ENCODE data around the gene TMTC2.
A peak's percentile ranks its signal among the peaks of the same experiment; 100 is the strongest.
"Not testable (repeated sequence)": the region's sequence is repeated elsewhere in the genome, so short reads cannot be mapped to it uniquely, and the experiment has no call there.

TMTC2 gene

DNA sequence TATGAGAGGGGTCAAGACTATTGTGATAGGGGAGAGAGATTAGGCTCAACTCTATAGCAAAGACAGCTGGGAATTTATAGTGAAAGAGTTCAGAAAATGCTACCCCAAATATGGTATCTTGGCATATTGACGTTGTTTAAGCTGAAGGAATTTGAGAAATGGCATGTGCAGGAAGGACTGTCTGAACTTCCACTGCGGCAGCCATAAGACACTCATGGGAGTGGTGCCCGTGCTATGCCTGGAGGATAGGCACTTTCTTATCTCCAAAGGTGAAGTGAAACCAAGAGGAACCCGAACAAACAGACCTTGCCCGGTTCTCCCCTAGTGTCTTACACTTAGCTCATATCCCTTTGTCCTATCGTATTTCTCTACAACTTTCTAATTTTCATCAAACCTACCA, 390.3 kb downstream of the TMTC2 start:
- intact Hi-C loops (cut with DNase I) = no loop called here

DNA sequence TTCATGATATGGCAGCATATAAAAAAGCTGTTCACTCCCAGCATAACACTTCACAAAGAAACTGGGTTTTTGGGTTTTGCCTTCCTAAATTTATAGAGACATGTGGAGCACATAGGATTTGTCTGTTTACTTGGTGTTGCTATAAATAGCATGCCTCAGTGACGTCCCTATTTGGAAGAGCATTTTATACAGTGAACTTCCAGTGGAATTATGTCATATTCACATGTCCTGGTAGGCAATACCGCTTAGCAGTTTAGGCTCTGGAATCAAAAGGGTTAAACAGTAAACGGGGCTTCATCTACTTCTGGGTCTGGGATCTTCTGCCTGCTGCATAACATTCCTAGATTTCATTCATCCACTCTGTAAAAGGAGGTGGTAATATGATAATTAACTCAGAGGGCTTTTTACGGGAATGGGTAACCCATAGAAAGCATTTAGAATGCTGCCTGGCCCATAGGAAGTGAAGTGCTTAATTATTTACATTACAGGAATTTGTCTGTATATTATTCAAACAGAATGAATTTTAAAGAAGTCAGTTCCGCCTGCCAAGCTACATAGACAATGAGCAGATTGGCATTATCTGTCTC, 396.1 kb downstream of the TMTC2 start:
- no peak for DNase-seq
- intact Hi-C loops (cut with DNase I) = no loop called here

More for the DNA sequence above, 390.3 kb downstream of the TMTC2 start:
- no peak for DNase-seq

DNA sequence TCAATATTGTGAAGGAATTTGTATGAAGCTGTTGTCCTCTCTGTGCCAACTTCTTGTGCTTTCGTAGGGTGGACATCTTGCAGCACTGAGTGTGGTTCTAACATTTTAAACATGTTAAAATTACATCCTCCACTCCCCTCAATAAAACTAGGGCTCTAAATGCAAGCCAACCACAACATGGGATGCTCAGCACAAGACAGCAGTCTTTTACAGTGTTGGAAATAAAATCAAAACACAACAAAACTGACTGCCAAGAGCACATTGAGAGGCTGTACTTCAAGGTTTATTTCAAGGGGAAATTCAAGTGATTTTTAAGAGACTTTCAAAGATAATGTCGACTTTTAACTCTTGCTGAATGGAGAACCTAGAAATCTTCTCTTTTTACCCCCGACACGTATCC, 396.9 kb downstream of the TMTC2 start:
- no peak for DNase-seq
- intact Hi-C loops (cut with DNase I) = no loop called here

DNA sequence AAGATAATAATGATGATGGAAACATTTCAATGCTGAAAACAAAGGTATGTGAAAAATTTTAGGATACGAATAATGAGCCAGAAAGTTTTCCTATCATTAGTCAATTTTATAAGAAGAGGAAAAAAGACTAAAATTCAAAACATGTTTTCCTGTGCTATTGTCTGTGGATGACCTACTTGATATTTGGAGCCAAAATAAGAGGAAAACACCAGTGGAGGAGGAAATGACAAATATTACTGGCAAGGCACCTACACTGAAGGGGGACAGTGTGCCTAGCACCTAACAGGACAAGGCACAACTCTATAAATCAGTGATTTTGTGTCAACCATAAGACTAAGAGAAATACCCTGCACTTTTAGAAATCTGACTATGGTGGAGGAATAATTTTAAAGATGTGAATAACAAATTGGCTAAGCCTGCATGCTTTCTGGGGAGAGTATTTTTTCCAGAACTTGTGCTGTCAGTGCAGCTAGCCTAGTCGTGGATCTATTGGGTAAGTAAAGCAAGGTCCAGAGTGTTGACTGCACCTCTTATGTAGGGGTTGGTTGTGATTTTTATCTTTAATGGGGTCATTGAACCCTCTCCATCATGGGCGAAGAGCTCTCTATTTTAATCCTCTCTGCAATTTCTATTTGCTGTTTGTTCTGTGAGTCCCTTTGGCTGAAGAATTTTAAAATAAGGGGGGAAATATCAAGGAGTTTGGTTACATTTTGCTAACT, 398.0 kb downstream of the TMTC2 start:
- intact Hi-C loops (cut with DNase I) = no loop called here
- no peak for DNase-seq

DNA sequence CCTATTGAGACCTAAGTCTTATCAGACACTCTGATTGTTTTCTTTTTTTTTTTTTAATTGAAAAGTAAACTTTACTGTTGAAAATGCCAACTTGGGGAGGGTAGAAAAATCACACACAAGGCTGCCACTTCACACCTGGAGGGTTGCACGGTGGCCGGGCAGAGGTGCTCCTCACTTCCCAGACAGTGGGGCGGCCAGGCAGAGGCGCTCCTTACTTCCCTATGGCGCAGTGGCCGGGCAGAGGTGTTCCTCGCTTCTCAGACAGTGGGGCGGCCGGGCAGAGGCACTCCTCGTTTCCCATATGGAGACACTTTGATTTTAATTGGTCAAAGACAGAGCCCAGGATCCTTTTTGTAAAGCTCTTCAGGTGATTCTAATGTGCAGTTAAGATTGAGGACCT, 399.3 kb downstream of the TMTC2 start:
- no peak for DNase-seq
- intact Hi-C loops (cut with DNase I) = no loop called here

DNA sequence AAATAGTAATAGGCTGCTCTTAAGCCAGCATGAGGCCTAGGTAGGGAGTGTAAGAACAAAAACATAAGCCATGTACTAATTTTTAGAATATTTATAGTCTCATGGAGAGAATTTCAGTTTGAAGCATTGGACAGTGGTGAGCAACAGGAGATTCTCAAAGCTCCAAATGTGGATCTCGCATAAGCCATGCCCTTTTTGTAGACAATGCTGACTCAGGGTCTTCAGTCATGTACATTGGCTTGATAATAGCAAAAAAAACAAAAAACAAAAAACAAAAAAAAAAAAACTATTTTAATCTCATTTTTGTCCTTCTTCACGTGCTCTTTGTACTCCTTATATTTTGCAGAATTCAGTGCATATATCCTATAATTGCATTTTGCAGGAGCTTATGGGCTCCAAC, 402.9 kb downstream of the TMTC2 start:
- intact Hi-C loops (cut with DNase I) = no loop called here
- DNase-seq = no peak

DNA sequence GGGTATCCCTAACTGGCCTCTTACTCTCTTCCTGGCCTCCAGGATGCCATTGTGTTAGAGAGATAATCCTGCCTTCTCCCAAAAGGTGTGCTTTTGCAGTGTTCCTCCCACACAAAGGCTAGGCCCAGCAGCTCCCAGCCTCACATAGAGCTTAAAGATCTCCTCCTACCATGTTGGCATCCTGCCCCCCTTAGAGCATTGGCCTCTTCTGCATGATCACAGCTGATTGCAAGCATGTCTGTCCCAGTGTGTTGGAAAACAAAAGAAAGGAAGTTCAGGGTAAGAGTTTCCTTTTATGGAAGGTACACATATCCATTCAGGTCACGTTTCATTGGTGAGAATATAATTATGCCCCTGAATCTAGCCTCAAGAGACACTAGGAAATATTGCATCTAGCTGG, 405.4 kb downstream of the TMTC2 start:
- intact Hi-C loops (cut with DNase I) = no loop called here

DNA sequence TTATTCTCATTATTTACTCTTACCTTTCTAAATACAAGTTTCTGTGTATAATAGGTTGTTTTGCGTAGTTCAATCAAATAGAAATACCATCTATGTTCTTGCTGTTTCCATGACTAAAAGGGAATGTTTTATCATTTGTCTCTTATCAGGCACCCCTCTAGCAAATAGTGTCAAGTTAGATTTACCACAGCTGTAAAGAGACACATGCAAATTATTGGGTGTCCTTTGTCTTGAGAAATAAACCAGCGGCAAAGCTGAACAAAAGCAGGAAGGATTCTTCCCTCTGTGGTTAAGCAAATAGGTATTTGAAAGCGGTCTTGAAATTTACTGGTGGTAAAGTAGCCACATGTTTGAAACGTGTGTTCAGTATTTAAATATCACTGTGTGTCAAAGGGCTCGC, 405.9 kb downstream of the TMTC2 start:
- intact Hi-C loops (cut with DNase I) = no loop called here
- no peak for DNase-seq

More for the DNA sequence above, 405.4 kb downstream of the TMTC2 start:
- DNase-seq = peak in 15 of 42 donors; percentile 5 to 67 (median 26)

DNA sequence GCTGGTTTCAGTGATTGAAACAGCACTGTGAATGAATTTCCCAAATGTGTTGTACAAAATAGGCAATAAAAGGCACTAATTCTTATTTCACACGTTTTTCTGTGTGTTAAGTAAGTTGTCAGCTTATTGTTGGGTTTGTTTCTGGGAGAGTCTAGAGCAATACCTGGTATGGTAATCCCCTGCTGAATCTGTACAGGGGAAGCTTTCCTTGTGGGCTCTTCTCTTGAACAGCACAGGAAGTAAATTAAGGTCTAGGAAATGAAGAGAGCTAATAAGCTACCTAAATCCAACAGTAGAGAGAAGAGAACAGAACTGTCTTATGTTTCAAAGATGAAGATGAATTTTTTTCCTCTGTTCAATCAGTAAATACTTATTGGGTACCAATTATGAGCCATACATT, 406.7 kb downstream of the TMTC2 start:
- DNase-seq = no peak
- intact Hi-C loops (cut with DNase I) = no loop called here

DNA sequence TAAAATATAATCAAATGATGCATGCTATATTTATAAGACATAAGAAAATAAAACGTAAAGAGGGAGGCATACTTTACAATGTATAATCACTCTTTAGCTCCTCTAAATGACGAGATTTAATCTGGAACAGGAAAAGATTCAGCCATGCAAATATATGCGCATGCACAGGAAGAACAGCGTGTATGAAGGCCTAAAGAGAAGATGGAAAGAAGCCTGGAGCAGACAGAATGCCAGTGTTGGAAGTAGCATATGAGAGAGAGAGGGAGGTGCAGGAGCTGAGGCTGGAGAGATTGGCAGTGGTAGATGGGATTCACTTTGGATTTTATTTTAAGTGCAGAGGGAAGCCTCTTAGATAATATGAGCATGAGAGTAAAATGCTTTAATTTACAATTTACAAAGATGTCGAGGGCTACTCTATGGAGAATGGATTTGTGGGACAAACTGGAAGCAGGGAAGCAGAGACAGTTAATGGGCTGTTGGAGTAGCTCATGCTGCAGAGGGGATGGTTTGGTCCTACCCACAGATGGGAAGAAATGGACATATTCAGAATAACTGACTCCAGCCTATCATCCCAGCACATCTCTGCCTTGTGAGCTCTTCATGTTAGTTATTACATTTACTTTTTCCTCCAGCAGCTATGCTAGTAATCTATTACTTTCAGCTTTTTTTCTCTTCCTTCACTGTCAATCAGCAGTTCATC, 411.1 kb downstream of the TMTC2 start:
- intact Hi-C loops (cut with DNase I) = no loop called here

DNA sequence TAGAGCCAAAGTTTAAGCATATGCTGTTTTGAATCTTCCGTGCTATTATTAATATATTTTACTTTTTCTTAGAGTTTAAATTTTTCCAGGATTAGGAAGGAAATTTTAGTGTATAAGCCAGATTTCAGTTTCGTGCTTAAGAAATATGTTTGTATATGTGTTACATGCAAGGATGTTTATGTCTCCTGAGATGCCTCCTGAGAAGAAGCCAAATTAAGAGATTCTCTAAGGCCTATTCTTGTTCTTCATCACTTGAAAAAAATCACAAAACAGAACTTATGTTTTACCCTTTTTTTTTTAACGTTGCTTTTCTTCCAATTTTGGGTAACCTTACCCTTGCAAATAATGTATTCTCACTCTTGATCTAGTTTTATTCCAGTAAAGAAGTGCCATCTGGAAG, 412.7 kb downstream of the TMTC2 start:
- intact Hi-C loops (cut with DNase I) = no loop called here
- no peak for DNase-seq

More for the DNA sequence above, 411.1 kb downstream of the TMTC2 start:
- peak in 3 of 42 donors; percentile 21 to 28 (median 27) for DNase-seq

DNA sequence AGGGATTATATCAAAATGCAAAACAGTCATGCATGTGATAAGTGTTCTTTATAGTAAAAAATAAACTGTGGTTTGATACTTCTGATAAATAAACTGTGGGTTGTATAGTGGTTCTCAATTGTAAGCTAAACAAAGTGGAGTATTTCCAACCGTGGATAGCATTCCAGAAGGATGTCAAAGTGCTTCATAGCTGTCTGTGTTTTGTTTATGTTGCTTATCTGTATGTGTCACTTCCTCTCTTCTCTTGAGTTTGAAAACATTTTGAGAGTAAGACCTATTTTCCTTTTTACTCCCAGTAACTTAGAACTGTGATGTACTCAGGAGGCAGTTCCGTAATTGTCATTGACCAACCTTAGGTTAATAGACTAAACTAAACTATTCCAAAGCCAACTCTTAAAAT, 415.8 kb downstream of the TMTC2 start:
- intact Hi-C loops (cut with DNase I) = no loop called here
- no peak for DNase-seq

DNA sequence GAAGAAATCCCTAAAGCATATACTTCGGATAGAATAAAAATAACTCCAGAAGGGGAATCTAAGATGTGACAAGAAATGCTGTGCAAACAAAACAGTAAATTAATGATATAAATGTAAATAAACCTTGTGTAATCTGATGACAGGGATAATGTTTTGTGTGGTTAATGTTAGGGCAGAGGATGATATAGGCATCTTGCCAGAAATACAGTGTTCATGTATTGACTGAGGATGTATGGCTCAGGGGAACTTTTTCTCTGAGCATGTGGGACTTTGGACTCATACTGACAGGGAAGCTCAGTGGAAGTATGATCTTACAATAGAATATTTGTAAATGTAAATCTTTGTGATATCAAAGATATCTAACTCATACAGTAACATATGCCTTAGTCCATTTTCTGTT, 420.2 kb downstream of the TMTC2 start:
- DNase-seq = no peak
- intact Hi-C loops (cut with DNase I) = no loop called here

DNA sequence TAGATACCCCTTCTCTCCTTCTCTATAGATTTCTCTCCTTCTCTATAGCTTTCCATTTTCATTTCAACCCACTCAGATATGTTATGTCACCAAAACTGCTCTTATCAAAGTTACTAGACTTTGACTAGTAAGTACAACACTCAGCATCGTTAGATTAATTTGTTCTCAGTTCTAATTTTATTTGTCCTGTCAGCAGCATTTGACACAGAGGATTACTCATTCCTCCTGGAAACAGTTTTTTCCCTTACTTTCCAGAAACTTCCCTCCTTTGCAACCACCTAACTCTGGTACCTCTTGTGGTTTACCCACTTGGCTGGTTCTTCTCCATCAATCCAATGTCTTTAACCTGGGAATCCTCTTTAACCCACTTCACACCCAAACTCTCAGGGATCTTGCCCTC, 423.7 kb downstream of the TMTC2 start:
- no peak for DNase-seq

DNA sequence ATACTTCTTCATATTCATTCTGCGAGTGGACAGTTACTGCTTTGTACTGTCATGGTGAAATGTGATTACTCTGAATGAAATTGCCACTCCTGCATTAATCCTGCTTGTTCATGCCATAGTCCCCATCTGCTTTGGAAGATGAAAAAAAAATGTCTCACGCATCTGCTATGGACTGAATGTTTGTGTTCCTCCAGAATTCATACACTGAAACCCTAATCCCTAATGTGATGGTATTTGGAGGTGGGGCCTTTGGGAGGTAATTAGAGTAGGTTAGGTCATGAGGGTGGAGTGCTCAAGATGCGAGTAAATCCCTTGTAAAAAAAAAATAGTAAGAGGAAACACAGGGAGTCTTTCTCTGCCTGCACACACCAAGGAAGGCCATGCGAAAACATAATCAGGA, 427.2 kb downstream of the TMTC2 start:
- intact Hi-C loops (cut with DNase I) = no loop called here

More for the DNA sequence above, 423.7 kb downstream of the TMTC2 start:
- intact Hi-C loops (cut with DNase I) = no loop called here

DNA sequence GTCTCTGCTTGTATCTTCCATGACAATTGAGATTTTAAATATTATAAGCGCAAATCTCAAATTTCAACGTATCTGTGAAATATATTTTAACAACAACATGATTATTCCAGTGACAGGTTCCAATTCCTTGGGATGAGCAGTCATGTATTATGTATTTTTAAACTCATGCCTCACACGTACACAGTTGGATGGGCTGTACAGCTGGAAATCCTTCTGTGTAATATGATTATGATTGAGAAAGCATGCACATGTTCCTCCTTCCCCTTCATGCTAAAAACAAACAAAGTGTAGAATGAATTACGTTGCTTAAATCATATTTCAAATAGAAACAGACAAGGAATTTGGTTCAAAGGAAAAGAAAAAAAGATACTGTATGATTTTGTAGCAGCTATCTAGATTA, 428.3 kb downstream of the TMTC2 start:
- intact Hi-C loops (cut with DNase I) = no loop called here
- no peak for DNase-seq

More for the DNA sequence above, 427.2 kb downstream of the TMTC2 start:
- no peak for DNase-seq

DNA sequence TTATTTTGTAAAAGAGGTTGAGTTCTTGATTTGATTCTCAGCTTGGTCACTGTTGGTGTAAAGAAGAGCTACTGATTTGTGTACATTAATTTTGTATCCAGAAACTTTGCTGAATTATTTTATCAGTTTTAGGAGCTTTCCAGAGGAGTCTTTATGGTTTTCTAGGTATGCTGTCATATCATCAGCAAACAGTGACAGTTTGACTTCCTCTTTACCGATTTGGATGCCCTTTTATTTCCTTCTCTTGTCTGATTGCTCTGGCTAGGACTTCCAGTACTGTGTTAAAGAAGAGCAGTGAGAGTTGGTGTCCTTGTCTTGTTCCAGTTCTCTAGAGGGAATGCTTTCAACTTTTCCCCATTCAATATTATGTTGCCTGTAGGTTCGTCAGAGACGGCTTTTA, 431.2 kb downstream of the TMTC2 start:
- intact Hi-C loops (cut with DNase I); DNase-seq: not testable (repeated sequence)

DNA sequence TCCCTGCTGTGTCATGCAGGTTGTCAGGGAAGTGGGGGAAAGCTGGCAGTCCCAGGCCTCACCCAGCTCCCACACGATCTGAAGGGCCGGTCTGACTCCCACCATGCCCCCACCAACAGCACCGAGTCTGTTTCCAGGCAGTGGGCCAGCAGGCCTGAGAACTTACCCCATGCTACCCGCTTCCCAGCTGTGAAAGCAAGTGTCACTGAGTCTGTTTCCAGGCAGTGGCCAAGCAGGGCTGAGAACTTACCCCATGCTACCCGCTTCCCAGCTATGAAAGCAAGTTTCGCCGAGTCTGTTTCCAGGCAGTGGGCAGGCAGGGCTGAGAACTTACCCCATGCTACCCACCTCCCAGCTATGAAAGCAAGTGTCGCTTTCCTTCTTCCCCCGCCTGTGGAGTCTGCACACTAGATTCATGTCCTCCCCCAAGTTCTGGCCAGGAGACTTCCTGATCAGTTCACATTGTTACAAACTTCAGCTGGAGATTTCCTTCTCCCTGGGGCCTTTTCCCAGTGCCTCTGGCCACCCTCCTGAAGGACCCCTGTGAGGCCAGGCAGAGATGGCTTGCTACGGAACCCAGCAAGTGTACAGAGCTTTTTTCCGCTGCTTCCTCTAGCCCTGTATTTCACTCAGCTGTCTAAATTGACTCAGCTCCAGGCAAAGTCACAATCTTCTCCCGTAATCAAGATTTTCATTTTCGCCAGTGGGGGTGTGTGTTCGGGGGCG, 435.4 kb downstream of the TMTC2 start:
- intact Hi-C loops (cut with DNase I) = no loop called here
- DNase-seq = peak in 15 of 42 donors; percentile 13 to 61 (median 29)

DNA sequence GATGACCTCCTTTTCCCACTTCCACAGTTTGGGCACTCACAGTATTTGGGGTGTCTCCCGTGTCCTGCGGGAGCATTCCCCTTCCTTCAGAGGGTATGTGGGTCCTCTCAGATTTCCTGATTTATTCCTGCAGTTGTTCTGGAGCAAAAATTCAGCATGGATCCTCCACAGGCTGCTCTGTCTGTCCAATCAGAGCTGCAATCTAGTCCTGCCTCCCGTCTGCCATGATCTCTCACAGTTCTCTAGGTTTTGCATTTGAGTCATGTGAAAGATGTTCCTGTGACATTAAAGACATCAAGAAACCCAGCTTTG, 435.9 kb downstream of the TMTC2 start:
- intact Hi-C loops (cut with DNase I) = no loop called here
- DNase-seq = peak in 20 of 42 donors; percentile 7 to 54 (median 26)

DNA sequence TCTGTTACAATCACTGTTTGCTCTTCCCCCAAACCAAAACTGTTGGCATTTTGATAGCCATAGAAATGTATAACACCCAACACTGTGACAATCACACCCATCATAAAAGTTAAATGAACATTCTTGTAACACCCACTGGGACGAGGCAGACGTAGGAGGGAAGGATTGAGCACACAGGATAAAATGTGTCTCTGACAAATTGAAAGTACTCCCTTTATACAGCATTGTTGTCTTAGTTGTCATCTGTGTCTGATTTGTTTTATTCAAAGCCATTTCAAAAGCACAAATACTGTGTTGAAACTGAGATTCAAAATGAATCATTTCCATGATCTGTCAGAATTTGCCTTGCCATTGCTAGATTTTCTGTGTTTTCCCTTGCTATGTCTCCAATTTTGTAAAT, 436.3 kb downstream of the TMTC2 start:
- peak in 9 of 42 donors; percentile 5 to 60 (median 27) for DNase-seq
- intact Hi-C loops (cut with DNase I) = no loop called here

Measured in head of caudate nucleus (tissue), 42 donors.